RWPE1 (cell line): ENCODE results near the gene NR1H2.

ENCODE experiments used
- CTCF ChIA-PET: fragments of 350-600 bp; sonication (Branson Sonifier 250); formaldehyde crosslinking; extraction: SDS; loops from one replicate; lab custom pipeline; 2021; lab: Yijun Ruan, JAX
- POLR2A ChIA-PET: fragments of 400-600 bp; formaldehyde crosslinking; extraction: SDS; loops from one replicate; lab custom pipeline; 2020; ENCODE audit warnings: antibody characterized with exemption; ENCODE audit not compliant: low non-redundant PET; lab: Yijun Ruan, JAX
- DNase-seq: peaks from one replicate; pipeline ENCODE4 v3.0.0; 2012; ENCODE audit warnings: low spot score
- H3K27ac ChIP-seq: fragments of 450-650 bp; 2 replicates; pipeline ENCODE4 v1.5.1; 2017
- CTCF ChIP-seq: fragments of 450-650 bp; conservative IDR thresholded peaks from 2 replicates; pipeline ENCODE4 v1.5.1; 2017; ENCODE audit warnings: low read depth, mild to moderate bottlenecking

NR1H2 gene

GRCh38 chr19:50420127-50420526 lies 43.9 kb downstream of the NR1H2 start:
- no peak for TF ChIP-seq CTCF
- H3K27ac ChIP-seq, result no peak overlapping the region
- CTCF ChIA-PET, result no interaction called here
- DNase-seq, result no peak
- POLR2A ChIA-PET, result no interaction called here

- no peak for TF ChIP-seq CTCF
- CTCF ChIA-PET, result no interaction called here
- DNase-seq, result no peak
- POLR2A ChIA-PET, result no interaction called here
- H3K27ac ChIP-seq, result no peak overlapping the region
Measured at GRCh38 chr19:50420808-50421207, 44.6 kb downstream of the NR1H2 start.

GRCh38 chr19:50422397-50423278 lies 46.4 kb downstream of the NR1H2 start:
- DNase-seq, result no peak
- no peak for TF ChIP-seq CTCF
- ChIA-PET POLR2A (no interaction called here), CTCF (interaction anchor here (0.6 kb wide), 1 partner anchor 1133 kb away, joined by 4 read pairs; no protein-coding TSS in a partner anchor)
- H3K27ac ChIP-seq, result no peak overlapping the region

- POLR2A ChIA-PET, result no interaction called here
- DNase-seq, result no peak
- CTCF ChIA-PET, result no interaction called here
- no peak overlapping the region for H3K27ac ChIP-seq
- no peak for TF ChIP-seq CTCF
Measured at GRCh38 chr19:50423279-50424113, 47.2 kb downstream of the NR1H2 start.

- ChIA-PET CTCF (interaction anchor here (0.6 kb wide), 1 partner anchor 241 kb away, joined by 3 read pairs; no protein-coding TSS in a partner anchor), POLR2A (no interaction called here)
- no peak overlapping the region for H3K27ac ChIP-seq
- DNase-seq, result no peak
- no peak for TF ChIP-seq CTCF
Measured at GRCh38 chr19:50425581-50425980, 49.3 kb downstream of the NR1H2 start.

- no peak for TF ChIP-seq CTCF
- H3K27ac ChIP-seq, result no peak overlapping the region
- CTCF ChIA-PET, result no interaction called here
- POLR2A ChIA-PET, result no interaction called here
- DNase-seq, result no peak
Measured at GRCh38 chr19:50427318-50427925, 51.2 kb downstream of the NR1H2 start.
